RKO (cell line): ENCODE data around the gene SIRT6.
"Not testable (repeated sequence)": the region's sequence is repeated elsewhere in the genome, so short reads cannot be mapped to it uniquely, and the experiment has no call there.

ENCODE experiments used
- DNase-seq: peaks from one replicate; pipeline ENCODE4 v3.0.0-alpha.2; 2016; ENCODE audit warnings: low spot score

The SIRT6 gene

DNA sequence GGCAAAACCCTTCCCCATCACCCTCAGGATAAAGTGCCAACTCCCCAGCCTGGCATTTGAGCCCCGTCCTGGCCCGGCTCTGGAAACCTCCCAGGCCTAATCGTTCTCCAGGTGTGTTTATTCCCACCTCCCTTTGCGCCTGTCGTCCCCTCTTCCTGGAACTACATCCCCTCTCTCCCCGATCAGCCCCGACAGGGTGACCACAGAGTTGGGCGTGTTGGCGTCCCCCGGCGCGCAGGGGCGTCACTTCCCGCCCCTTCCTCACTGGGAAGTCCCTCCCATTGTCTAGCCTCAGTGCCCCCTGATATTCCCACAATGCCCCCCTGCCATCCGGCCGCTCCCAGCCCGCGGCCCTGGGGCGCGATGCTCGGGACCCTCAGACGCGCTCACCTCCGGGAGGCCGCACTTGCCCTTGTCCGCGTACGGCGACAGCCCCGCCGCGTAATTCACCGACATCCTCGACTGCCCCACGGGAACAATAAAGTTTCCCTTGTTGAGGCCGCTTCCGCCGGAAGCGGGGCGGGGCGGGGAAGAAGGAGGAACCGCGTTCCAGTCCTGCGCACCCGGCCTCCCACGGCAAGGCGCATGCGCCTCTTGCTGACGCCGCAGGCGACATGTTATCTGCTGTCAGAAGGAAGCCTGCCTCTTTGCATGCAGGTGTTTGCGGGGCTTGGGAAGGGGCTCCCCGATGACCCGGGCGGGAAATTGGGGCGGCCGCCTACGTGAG lies at the start of gene SIRT6, which contains the start of gene ANKRD24:
SIRT6 (minus strand) TSS at position 480 of the 727 bp plus-strand sequence; CDS start at position 456, 24 bp downstream.
ANKRD24 (plus strand) TSS at position 606 of the 727 bp plus-strand sequence. CDS start 3,737 bp downstream, outside the sequence.
- peak; percentile 95 for DNase-seq

DNA sequence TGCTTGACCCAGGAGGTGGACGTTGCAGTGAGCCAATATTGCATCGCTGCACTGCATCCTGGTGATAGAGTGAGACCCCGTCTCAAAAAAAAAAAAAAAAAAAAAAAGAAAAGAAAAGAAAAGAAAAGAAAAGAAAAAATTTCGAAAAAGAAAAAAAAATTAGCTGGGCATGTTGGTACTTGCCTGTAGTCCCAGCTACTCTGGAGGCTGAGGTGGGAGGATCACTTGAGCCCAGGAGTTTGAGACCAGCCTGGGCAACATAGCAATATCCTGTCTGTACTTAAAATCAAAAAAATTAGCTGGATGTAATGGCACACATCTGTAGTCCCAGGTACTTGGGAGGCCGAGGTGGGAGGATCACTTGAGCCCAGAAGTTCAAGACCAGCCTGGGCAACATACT lies 49.8 kb upstream of the SIRT6 start:
- DNase-seq: not testable (repeated sequence)

DNA sequence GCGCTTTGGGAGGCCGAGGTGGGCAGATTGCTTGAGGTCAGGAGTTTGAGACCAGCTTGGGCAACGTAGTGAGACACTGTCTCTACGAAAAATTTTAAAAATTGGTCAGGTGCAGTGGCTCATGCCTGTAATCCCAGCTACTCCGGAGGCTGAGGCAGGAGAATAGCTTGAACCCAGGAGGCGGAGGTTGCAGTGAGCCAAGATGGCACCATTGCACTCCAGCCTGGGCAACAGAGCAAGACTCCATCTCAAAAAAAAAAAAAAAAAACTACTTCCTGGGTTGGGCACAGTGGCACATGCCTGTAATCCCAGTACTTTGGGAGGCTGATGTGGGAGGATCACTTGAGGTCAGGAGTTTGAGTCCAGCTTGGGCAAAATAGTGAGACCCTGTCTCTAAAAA lies 49.2 kb upstream of the SIRT6 start:
- DNase-seq: not testable (repeated sequence)

- DNase-seq: not testable (repeated sequence)
Observed at GRCh38 chr19:4230237-4230636, 47.9 kb upstream of the SIRT6 start.

DNA sequence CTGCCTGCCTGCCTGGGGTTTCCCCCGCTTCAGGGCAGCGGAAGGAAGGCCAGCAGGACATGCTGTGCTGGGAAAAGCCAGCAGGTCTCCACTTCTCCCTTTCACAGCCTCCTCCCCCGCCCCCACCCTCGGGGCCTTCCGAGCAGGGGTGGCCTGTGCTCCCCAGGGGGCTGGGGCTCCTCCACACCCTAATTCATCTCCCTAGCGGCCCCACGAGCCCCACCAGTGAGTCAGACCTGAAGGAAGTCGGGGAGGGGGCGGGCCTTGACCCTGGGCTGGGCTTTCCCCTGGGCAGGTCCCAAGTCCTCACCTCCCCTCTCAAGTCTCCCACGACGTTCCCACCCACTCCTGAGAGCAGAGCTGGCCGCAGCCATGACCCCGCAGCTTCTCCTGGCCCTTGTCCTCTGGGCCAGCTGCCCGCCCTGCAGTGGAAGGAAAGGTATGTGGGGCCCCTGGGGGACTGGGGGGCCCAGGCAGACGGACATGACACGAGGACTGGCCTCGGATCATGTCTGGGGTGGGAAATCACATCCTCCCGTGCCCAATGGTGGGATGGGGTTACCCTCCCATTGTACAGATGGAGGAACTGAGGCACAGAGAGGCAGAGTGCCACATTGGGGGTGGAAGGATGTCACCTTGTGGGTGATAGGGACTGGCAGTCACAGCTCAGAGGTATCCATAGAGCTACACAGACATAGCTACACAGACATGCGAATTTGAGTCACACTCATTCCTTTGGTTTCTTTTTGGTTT lies 47.0 kb upstream of the SIRT6 start, which contains the start of gene EBI3:
EBI3 (plus strand) TSS at position 345 of the 753 bp plus-strand sequence; CDS start at position 373, 28 bp downstream.
- DNase-seq: no peak

- no peak for DNase-seq
Observed at GRCh38 chr19:4228765-4229178, 46.4 kb upstream of the SIRT6 start.

DNA sequence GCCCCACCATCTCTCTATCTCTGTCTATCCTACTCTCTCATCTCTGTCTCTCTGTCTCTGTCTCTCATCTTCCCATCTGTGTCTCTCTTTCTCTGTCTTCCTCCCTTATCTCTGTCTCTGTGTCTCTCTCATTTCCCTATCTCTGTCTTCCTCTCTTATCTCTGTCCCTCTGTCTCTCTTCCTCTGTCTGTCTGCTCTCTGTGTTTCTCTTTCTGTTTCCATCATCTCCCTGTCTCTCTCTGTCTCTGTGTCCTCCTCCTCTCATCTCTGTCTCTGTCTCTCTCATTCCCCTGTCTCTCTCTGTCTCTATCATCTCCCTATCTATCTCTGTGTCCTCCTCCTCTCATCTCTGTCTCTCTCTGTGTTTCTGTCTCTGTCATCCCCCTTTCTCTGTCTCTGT lies 45.4 kb upstream of the SIRT6 start:
- DNase-seq: no peak

GRCh38 chr19:4225885-4226284 lies 43.5 kb upstream of the SIRT6 start:
- no peak for DNase-seq

DNA sequence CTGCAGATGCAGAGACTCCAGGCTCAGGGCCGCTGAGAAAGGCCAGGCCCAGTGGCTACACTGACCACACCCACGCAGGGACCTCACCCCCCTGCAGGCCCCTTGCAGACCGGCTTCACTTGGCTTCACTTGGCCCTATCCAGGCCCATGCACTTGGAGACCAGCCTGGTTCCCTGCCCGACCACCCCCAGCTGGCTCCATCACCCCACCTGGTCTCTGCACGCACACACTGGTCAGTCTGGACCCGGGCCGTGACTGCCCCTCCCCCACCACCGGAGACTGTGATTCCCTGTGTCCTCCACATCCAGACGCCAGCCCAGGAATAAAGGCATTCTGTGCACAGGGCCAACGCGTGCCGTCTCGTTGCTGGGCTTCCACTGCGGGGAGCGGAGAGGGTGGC lies 42.1 kb upstream of the SIRT6 start:
- no peak for DNase-seq

- no peak for DNase-seq
Observed at GRCh38 chr19:4220188-4220587, 37.8 kb upstream of the SIRT6 start.

DNA sequence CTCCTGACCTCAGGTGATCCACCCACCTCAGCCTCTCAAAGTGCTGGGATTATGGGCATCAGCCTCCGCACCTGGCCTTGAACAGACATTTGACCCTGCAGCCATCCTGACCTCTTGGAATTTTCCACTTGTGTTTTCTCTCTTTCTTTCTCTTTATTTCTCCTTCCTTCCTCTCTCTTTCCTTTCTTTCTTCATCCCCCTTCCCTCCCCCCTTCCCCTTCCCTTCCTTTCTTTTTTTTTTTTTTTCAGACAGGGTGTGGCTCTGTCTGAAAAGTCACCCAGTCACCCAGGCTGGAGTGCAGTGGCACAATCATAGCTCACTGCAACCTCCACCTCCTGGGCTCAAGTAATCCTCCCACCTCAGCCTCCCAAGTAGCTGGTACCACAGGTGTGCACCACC lies 36.2 kb upstream of the SIRT6 start:
- not testable (repeated sequence) for DNase-seq

- DNase-seq: no peak
Observed at GRCh38 chr19:4217429-4218264, 35.3 kb upstream of the SIRT6 start.

DNA sequence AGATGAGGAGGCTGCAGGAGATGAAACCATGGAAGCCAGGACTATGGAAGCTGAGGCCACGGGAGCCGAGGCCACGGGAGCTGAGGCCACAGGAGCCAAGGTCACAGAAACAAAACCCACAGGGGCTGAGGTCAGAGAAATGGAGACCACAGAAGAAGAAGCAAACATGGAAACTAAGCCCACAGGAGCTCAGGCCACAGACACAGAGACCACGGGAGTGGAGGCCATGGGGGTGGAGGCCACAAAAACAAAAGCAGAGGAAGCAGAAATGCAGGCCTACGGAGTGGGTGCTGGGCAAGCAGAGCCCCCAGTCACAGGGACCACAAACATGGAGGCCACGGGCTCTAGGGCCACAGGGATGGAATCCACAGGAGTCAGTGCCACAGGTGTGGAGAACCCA lies 34.5 kb upstream of the SIRT6 start:
- DNase-seq: no peak

GRCh38 chr19:4215807-4216206 lies 33.4 kb upstream of the SIRT6 start:
- no peak for DNase-seq

DNA sequence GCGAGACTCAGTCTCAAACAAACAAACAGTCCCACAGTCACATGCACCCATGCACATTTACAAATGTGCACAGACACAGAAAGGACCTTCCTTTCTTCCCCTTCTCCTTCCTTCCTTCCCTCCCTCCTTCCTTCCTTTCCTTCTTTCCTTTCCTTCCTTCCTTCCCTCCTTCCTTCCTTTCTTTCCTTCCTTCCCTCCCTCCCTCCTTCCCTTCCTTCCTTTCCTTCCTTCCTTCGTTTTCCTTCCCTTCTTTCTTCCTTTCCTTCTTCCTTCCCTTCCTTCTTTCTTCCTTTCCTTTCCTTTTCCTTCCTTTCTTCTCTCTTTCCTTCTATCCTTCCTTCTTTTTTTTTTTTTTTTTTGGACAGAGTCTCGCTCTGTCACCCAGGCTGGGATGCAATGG lies 30.8 kb upstream of the SIRT6 start:
- DNase-seq: no peak

DNA sequence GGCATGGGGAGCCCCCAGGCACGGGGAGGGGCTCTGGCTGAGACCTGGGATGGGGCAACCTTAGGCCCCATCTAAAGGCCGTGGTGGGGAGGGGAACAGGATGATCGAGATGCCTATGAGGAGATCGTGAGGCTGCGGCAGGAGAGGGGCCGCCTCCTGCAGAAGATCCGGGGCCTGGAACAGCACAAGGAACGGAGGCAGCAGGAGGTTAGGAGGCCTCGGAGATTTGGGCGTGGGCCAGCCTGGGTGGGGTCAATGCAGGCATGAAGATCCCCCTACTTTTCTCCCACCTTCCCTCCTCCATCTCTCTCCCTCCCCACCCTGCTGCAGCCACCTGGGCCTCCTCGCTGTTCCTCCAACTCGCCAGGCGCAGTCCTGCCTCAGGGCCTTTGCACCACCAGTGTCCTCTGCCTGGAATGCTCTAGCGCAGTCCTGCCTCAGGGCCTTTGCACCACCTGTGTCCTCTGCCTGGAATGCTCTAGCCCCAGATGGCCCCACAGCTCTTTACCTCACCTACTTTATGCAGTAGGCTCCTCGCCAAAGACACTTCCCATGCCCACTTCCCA lies 27.9 kb upstream of the SIRT6 start:
- DNase-seq: no peak

- peak; percentile 75 for DNase-seq
Observed at GRCh38 chr19:4208385-4209094, 26.2 kb upstream of the SIRT6 start.

DNA sequence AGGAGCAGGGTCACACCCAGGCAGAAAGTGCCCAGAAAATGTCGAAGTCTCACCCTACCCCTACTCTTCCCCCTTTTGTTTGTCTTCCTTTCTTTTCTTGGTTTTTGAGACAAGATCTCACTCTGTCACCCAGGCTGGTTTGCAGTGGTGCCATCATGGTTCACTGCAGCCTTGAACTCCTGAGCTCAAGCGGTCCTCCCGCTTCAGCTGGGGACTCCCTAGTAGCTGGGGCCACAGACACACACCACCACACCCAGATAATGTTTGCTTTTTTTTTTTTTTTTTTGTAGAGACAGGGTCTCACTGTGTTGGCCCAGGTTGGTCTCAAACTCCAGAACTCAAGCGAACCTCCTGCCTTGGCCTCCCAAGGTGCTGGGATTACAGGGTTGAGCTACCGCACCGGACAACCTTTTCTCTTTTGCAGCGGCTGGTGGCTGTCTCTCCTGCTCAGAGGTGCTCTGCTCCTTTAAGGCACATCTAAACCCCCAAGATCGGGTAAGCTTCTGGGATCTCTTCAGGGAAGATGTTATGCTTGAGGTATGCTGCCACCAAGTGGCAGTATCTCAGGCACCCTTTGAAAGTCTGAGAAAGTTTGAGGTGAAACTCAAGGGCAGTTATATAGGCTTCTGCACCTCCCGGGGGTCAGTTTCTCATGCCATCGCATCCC lies 24.6 kb upstream of the SIRT6 start:
- peak; percentile 51 for DNase-seq

DNA sequence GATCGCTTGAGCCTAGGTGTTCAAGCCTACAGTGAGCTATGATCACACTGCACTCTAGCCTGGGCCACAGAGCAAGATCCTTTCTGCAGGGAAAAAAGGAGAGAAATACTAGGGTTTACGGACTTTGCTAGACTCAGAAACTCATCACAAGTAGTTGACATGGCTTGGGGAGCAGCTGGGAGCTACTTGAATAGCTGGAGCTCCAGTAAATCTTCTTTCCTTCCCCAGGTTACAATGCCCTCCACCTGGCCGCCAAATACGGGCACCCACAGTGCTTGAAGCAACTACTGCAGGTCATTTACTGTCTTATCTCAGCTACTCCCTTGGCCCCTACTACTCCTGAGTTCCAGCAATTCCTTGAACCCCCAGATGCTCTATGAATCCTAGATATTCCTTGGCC lies 19.4 kb upstream of the SIRT6 start:
- DNase-seq: no peak

- no peak for DNase-seq
Observed at GRCh38 chr19:4200940-4201542, 18.7 kb upstream of the SIRT6 start.
